Measurements from ENCODE around the gene ZBTB20. TPM values are rescaled to one million over a fixed set of nuclear protein-coding genes. Genes with fewer than 3 reads are reported as not detected.

The ZBTB20 gene
- total and polyA plus RNA-seq, 2 of the 4 experiments (the other 2 are of a cell fraction), result 0.75 to 14.7 TPM

DNA sequence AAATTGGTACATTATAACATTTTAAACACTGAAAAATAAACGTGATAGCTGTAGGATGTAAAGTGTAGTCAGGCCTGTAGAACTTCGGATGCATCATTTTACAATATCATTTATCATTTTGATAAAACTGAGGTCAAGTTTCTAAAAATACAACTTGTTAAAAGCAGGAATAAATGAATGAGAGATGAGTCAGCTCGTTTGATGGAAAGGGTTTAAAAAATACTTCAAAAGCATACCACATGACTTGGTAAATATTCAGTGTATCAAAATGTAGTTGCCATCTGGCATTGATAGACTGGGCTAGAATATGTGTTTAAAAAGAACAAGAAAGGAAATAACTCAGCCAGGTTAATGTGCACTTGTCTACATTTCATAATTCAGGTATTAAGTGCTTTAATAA is 496.3 kb downstream of the ZBTB20 start:
- Histone ChIP-seq H2BK15ac (ENCODE audit: low read depth, low read length) (no peak overlapping the region), H3K14ac (replicated peaks; ENCODE audit: low read depth, low read length) (no peak overlapping the region), H3K4ac (ENCODE audit: low read depth, low read length) (no peak overlapping the region), H4K20me1 (ENCODE audit: insufficient read depth, low read length) (no peaks in the 10 kb centered on the region), H3K9me3 (ENCODE audit: control insufficient read depth, insufficient read depth, low read length) (no peaks in the 10 kb centered on the region), H4K8ac (ENCODE audit: low read depth in 2 of 2, low read length in 2 of 2) (no peak overlapping the region), H3K4me2 (ENCODE audit: low read depth, low read length) (no peak overlapping the region), H3K4me3 (ENCODE audit: insufficient read depth, low read depth, low read length) (no peak overlapping the region), H3K9me1 (ENCODE audit: insufficient read depth, low read length) (no peaks in the 10 kb centered on the region), H3K56ac (ENCODE audit: extremely low read depth, insufficient read depth, low read length) (no peak overlapping the region), H4K91ac (ENCODE audit: insufficient read depth, low read depth, low read length) (no peak overlapping the region), H2AK5ac (ENCODE audit: low read depth, low read length) (no peak overlapping the region), H3K9ac (ENCODE audit: low read depth, low read length) (no peak overlapping the region), H3K18ac (ENCODE audit: low read depth, low read length) (no peak overlapping the region), H2AK9ac (replicated peaks; ENCODE audit: low read depth, low read length, poor library complexity) (no peak overlapping the region), H3K27me3 (ENCODE audit: control insufficient read depth, insufficient read depth, low read length) (no peaks in the 10 kb centered on the region), H3K79me1 (ENCODE audit: low read depth in 1 of 2, low read length in 2 of 2) (no peaks in the 10 kb centered on the region), H2BK120ac (ENCODE audit: low read depth, low read length) (peak overlapping the region; percentile 30; the same call in 1 of the 2 replicates), H3K27ac (ENCODE audit: insufficient read depth, low read length) (no peak overlapping the region), H3K23ac (ENCODE audit: low read depth, low read length) (no peak overlapping the region), H3K4me1 (ENCODE audit: control insufficient read depth, insufficient read depth, low read length) (peaks cover 2% of the 10 kb centered on the region; the same call in 1 of the 2 replicates), H4K5ac (ENCODE audit: low read depth, low read length) (no peak overlapping the region), H2BK5ac (ENCODE audit: low read depth, low read length, poor library complexity, severe bottlenecking) (peak overlapping the region; percentile 54), H2AFZ (replicated peaks; ENCODE audit: low read length, poor library complexity) (no peak overlapping the region), H2BK20ac (ENCODE audit: low read depth, low read length) (no peak overlapping the region), H3K36me3 (ENCODE audit: control insufficient read depth, insufficient read depth, low read length) (no peaks in the 10 kb centered on the region)
- peak; percentile 73 for DNase-seq
- CTCF ChIA-PET, result no interaction called here
- WGBS, 2 experiments (ENCODE audit: extremely low coverage in 2 of 2, insufficient read length in 1 of 2), result no CpG with 5 or more reads among the region's 3 CpGs
- intact Hi-C loops (cut with micrococcal nuclease), result no loop called here
- POLR2A ChIA-PET (ENCODE audit: unreplicated experiment), result no interaction called here
- no TSS peak for BruUV-seq (replicated peaks)
- ATAC-seq (ENCODE audit: low read depth), result peak; percentile 56
- TF ChIP-seq BHLHE40 (IDR thresholded peaks at IDR 0.05; ENCODE audit: low read depth, low read length), result no peak
- TF ChIP-seq CHD1 (IDR thresholded peaks at IDR 0.05; ENCODE audit: low read depth, low read length), result no peak
- TF ChIP-seq, protein P1, sequence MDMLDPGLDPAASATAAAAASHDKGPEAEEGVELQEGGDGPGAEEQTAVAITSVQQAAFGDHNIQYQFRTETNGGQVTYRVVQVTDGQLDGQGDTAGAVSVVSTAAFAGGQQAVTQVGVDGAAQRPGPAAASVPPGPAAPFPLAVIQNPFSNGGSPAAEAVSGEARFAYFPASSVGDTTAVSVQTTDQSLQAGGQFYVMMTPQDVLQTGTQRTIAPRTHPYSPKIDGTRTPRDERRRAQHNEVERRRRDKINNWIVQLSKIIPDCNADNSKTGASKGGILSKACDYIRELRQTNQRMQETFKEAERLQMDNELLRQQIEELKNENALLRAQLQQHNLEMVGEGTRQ (IDR thresholded peaks at IDR 0.05; ENCODE audit: low read depth, low read length), result no peak
- TF ChIP-seq MAZ (IDR thresholded peaks at IDR 0.05; ENCODE audit: borderline replicate concordance, low read depth, low read length), result no peak
- TF ChIP-seq NFE2L2 (IDR thresholded peaks at IDR 0.05; ENCODE audit: low read depth, low read length), result peak; percentile 64
- TF ChIP-seq MAFK (IDR thresholded peaks at IDR 0.05; ENCODE audit: low read depth, low read length), result peak; percentile 63
- in situ Hi-C loops (cut with MboI; ENCODE audit: low sequenced_read_pairs), result no loop called here
- dilution Hi-C loops (cut with HindIII; ENCODE audit: low sequenced_read_pairs, unreplicated experiment), result no loop called here

Data from IMR-90 (cell line).